Coronary artery (tissue), 2 donors: ENCODE data around the gene SELENOI.

ENCODE experiments used
- DNase-seq: peaks from one replicate; pipeline ENCODE4 v3.0.0-alpha.2; 2017; ENCODE audit warnings: low spot score
- H3K27ac ChIP-seq, 2 donors: fragments of 200-600 bp; sonication (generic); one replicate each; pipeline ENCODE4 v1.5.1; 2016 to 2019
- H3K4me3 ChIP-seq: fragments of 200-600 bp; sonication (generic); 2 replicates; pipeline ENCODE4 v1.5.1; 2016; ENCODE audit warnings: mild to moderate bottlenecking, moderate library complexity
- TF ChIP-seq, protein P1 (sequence below): fragments of 200-600 bp; sonication (generic); IDR thresholded peaks from one replicate; pipeline ENCODE4 v1.5.1; 2019; ENCODE audit warnings: antibody characterized with exemption

The SELENOI gene

DNA sequence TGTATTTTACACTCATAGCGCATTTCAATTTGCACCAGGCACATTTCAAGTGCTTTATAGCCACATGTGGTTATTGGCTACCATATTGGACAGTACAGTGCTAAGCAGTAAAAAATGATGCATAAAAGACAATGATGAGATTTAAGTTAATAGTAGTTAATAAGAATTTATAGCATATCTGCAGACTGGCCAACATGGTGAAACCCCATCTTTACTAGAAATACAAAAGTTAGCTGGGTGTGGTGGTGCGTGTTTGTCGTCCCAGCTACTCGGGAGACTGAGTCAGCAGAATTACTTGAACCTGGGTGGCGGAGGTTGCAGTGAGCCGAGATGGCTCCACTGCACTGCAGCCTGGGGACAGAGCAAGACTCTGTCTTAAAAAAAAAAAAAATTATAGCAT is 65.5 kb downstream of the SELENOI start:
- Histone ChIP-seq H3K27ac (no peak overlapping the region), H3K4me3 (no peak overlapping the region)
- no peak for DNase-seq
- TF ChIP-seq, protein P1, sequence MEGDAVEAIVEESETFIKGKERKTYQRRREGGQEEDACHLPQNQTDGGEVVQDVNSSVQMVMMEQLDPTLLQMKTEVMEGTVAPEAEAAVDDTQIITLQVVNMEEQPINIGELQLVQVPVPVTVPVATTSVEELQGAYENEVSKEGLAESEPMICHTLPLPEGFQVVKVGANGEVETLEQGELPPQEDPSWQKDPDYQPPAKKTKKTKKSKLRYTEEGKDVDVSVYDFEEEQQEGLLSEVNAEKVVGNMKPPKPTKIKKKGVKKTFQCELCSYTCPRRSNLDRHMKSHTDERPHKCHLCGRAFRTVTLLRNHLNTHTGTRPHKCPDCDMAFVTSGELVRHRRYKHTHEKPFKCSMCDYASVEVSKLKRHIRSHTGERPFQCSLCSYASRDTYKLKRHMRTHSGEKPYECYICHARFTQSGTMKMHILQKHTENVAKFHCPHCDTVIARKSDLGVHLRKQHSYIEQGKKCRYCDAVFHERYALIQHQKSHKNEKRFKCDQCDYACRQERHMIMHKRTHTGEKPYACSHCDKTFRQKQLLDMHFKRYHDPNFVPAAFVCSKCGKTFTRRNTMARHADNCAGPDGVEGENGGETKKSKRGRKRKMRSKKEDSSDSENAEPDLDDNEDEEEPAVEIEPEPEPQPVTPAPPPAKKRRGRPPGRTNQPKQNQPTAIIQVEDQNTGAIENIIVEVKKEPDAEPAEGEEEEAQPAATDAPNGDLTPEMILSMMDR = no peak

DNA sequence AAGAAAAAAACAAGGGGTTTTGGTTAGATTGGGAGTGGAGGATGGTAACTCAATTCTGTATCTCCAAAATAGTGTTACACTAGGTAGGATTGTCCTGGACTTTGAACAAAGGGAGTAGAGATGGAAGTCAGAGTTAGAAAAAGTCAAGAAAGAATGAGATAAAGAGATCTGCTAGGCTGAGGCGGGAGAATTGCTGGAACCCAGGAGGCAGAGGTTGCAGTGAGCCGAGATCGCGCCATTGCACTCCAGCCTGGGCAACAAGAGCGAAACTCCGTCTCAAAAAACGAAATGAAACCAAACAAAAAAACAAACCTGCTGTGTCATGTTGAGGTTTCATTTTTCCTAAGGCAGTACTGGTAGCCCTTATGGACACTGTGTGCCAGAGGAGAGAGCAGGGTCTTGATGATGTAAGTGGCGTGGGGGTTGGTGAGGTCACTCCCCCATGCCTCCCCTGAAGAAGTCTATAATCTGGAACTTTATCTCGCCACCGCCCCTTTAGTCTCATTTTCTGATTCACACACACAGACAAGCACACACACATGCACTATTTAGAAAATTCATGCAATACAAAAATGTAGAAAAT is 66.2 kb downstream of the SELENOI start:
- Histone ChIP-seq H3K4me3 (peak overlapping the region; percentile 17), H3K27ac (no peak overlapping the region)
- DNase-seq = no peak
- TF ChIP-seq, protein P1 = no peak

DNA sequence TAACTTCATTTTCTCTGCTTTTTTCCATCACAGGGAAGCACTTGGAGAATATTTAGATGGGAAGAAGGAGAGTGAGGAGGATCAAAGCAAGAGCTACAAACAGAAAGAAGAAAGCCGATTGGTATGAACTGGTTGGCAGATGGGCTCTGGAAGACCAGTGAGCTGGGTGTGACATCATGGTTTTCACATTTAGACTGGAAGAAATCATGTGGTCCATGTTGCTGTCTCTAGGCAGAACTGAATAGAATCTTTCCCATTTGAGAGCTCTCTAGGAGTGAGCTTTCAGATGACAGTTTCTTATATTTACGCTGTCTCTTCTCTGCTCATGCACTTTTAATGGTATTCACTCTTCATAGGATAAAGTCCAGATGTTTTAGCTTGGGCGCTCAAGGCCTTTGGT is 68.4 kb downstream of the SELENOI start:
- H3K27ac ChIP-seq = no peak overlapping the region
- TF ChIP-seq, protein P1 = no peak
- no peak for DNase-seq
- no peak overlapping the region for H3K4me3 ChIP-seq

DNA sequence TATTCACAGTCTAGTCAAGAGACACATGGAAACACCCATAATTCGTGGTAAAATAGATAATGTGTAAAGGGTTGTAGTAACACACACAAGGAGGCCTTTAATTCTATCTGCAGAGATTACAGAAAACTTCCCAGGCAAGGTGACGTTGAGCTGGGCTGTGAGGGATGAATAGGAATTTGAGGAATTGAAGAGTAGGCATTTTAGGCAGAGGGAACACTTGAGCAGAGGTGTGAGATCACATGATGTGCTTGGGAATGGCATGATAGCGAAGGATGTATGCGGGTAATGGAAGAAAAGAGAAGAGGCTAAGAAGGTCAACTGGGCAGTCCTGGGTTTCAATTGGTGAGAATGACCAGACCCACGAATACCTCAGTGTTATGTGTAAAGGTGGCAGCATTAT is 76.0 kb downstream of the SELENOI start:
- DNase-seq = no peak
- H3K4me3 ChIP-seq = no peak overlapping the region
- H3K27ac ChIP-seq = no peak overlapping the region
- TF ChIP-seq, protein P1 = no peak

DNA sequence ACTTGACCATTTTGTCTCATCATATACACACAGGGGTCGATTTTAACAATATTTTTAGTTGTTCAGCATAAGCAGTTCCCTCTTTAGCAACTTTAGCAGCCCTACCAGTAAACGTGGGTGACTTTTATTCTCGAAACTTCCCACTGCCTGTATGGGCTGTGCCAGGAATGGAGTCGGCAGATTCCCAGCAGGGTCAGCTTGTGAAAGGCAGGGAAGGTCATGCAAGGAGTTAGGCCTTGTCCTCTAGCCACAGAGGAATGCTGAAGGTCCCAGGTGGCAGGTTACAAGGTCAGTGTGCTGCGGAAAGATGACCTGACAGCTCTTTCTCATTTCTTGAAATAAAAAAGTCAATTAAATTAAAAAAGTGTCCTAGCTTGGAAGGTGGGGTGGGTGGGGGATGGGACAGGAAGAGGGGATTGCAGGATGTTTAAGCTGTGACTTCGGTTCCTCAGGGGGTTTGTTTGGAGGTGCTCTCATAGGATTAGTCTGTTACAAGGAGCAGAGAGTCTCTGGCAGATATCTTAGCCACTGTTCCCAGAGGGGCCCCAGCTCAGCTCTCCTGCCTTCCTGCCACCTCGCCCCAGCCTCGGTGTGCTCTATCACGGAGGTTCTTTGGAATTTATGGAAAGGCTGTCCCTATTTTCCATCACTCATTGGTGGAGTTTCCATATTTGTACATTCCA is 77.1 kb downstream of the SELENOI start:
- Histone ChIP-seq H3K4me3 (no peak overlapping the region), H3K27ac (no peak overlapping the region)
- TF ChIP-seq, protein P1 = no peak
- no peak for DNase-seq

DNA sequence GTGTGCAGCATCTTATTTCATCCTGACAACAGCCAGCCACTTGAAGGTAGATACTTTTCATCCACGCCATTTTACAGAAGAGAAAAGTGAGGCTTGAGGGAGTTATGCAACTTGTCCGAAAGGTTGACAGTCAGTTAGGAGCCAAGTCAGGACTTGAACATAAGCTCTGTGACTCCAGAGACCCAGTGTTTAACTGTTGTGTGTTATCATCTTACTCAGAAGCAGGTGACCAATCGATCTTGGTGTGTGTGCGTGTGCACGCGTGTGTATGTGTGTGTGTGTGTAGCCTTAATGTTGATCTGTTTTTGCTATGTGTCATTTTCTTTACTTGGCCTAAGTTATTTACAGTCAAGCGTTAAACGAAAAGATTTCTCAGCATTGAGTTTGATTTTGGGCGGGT is 77.8 kb downstream of the SELENOI start:
- TF ChIP-seq, protein P1 = no peak
- Histone ChIP-seq H3K4me3 (no peak overlapping the region), H3K27ac (no peak overlapping the region)
- no peak for DNase-seq

DNA sequence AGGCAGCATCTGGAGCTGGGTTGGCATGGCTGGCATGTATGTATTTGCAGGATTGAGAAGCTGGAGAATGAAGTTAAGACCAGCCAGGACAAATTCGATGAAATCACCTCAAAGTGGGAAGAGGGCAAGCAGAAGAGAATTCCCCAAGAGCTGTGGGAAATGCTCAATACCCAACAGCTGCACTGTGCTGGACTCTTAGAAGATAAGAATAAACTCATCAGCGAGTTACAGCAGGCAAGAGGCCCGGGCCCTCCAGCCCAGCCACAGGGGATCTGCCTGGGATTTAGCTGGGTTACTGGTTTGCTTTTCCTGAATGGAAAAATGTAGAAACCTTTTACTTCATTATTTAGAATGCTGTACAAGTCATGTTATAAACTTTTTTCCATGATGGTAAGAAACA is 78.3 kb downstream of the SELENOI start:
- DNase-seq = no peak
- Histone ChIP-seq H3K27ac (no peak overlapping the region), H3K4me3 (no peak overlapping the region)
- TF ChIP-seq, protein P1 = no peak
